ENCODE results near the gene LOXL1.

The LOXL1 gene

GRCh38 chr15:73930371-73930770 lies 4.1 kb downstream of the LOXL1 start:
- TF ChIP-seq EZH2 (IDR thresholded peaks at IDR 0.05; ENCODE audit: borderline replicate concordance, low read length): no peak
- no peak for TF ChIP-seq CTCF (IDR thresholded peaks at IDR 0.05; ENCODE audit: low read length)
- Histone ChIP-seq H3K27me3 (ENCODE audit: insufficient read depth, low read length) (no peaks in the 10 kb centered on the region), H3K36me3 (ENCODE audit: insufficient read depth, low read length) (no peaks in the 10 kb centered on the region), H4K20me1 (ENCODE audit: insufficient read depth, low read length) (no peaks in the 10 kb centered on the region), H3K4me3 (ENCODE audit: low read depth, low read length, poor library complexity, severe bottlenecking) (no peak overlapping the region), H3K27ac (ENCODE audit: low read depth, low read length, poor library complexity, severe bottlenecking) (no peak overlapping the region), H3K4me1 (ENCODE audit: insufficient read depth, low read length, severe bottlenecking) (no peaks in the 10 kb centered on the region), H3F3A (ENCODE audit: insufficient read depth, low read length) (no peaks in the 10 kb centered on the region), H3K79me2 (ENCODE audit: insufficient read depth, low read length) (no peaks in the 10 kb centered on the region), H3K9me2 (ENCODE audit: low read depth, low read length) (no peaks in the 10 kb centered on the region), H2AFZ (ENCODE audit: low read length) (no peak overlapping the region), H3K9me3 (ENCODE audit: low read length) (no peaks in the 10 kb centered on the region), H3K4me2 (ENCODE audit: low read length) (no peak overlapping the region), H3K9ac (ENCODE audit: low read length) (no peak overlapping the region)

DNA sequence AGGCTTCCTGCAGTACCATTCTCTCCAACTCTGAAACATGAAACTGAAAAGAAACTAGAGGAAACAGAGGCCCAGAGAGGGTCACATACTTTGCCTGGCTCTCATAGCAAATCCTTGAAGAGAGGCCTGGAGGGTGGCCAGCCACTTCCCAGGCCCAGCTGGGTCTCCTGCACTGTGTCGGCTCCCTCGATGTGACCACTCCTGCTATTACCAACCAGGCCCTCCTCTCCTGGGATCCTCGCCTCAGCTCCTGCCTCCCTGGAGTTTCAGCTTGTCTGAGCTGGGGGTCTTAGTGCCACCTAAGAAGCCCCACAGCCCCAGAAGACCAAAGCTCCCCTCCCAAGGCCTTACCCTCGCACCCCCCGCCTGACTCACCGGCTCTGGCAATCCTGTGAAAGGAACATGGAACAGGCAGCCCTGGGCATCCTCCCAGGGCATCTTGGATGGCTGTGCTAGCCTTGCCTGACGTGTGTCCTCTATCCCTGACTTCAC lies 4.6 kb downstream of the LOXL1 start:
- Histone ChIP-seq H3K9me3 (ENCODE audit: low read length) (no peaks in the 10 kb centered on the region), H4K20me1 (ENCODE audit: insufficient read depth, low read length) (no peaks in the 10 kb centered on the region), H3K4me1 (ENCODE audit: insufficient read depth, low read length, severe bottlenecking) (no peaks in the 10 kb centered on the region), H3K27ac (ENCODE audit: low read depth, low read length, poor library complexity, severe bottlenecking) (no peak overlapping the region), H3K9me2 (ENCODE audit: low read depth, low read length) (no peaks in the 10 kb centered on the region), H2AFZ (ENCODE audit: low read length) (no peak overlapping the region), H3K9ac (ENCODE audit: low read length) (no peak overlapping the region), H3F3A (ENCODE audit: insufficient read depth, low read length) (no peaks in the 10 kb centered on the region), H3K4me3 (ENCODE audit: low read depth, low read length, poor library complexity, severe bottlenecking) (no peak overlapping the region), H3K36me3 (ENCODE audit: insufficient read depth, low read length) (no peaks in the 10 kb centered on the region), H3K27me3 (ENCODE audit: insufficient read depth, low read length) (no peaks in the 10 kb centered on the region), H3K4me2 (ENCODE audit: low read length) (no peak overlapping the region), H3K79me2 (ENCODE audit: insufficient read depth, low read length) (no peaks in the 10 kb centered on the region)
- TF ChIP-seq EZH2 (IDR thresholded peaks at IDR 0.05; ENCODE audit: borderline replicate concordance, low read length) (no peak), CTCF (IDR thresholded peaks at IDR 0.05; ENCODE audit: low read length) (no peak)

DNA sequence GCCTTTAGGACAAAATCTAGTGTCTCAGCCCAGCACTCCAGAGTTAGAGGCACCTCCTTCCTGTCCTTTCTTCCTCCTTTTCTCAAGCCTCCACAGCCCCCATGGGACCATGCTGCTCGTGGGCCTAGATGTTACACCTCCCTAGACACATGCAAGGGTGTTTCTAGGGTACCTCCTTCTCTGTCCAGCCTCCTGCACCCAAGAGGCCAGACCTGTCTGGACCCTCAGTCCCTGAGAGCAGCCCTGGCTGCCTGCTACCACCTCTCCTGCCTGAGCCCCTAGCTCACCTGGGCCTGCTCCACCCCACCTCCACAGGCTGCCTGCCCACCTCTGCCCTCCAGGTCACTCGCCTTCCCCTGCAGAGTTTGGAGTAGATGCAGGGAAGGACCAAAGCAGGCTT lies 5.2 kb downstream of the LOXL1 start:
- H2AFZ ChIP-seq (ENCODE audit: low read length): no peak overlapping the region
- H3K4me2 ChIP-seq (ENCODE audit: low read length): no peak overlapping the region
- H3K9me3 ChIP-seq (ENCODE audit: low read length): no peaks in the 10 kb centered on the region
- H3K4me3 ChIP-seq (ENCODE audit: low read depth, low read length, poor library complexity, severe bottlenecking): no peak overlapping the region
- H4K20me1 ChIP-seq (ENCODE audit: insufficient read depth, low read length): no peaks in the 10 kb centered on the region
- H3K27ac ChIP-seq (ENCODE audit: low read depth, low read length, poor library complexity, severe bottlenecking): no peak overlapping the region
- no peak for TF ChIP-seq EZH2 (IDR thresholded peaks at IDR 0.05; ENCODE audit: borderline replicate concordance, low read length)
- no peak for TF ChIP-seq CTCF (IDR thresholded peaks at IDR 0.05; ENCODE audit: low read length)
- no peaks in the 10 kb centered on the region for H3K4me1 ChIP-seq (ENCODE audit: insufficient read depth, low read length, severe bottlenecking)
- no peaks in the 10 kb centered on the region for H3K36me3 ChIP-seq (ENCODE audit: insufficient read depth, low read length)
- H3F3A ChIP-seq (ENCODE audit: insufficient read depth, low read length): no peaks in the 10 kb centered on the region
- no peaks in the 10 kb centered on the region for H3K9me2 ChIP-seq (ENCODE audit: low read depth, low read length)
- H3K27me3 ChIP-seq (ENCODE audit: insufficient read depth, low read length): no peaks in the 10 kb centered on the region
- no peak overlapping the region for H3K9ac ChIP-seq (ENCODE audit: low read length)
- H3K79me2 ChIP-seq (ENCODE audit: insufficient read depth, low read length): no peaks in the 10 kb centered on the region
